Neural cell (in vitro differentiated cells): Measurements from ENCODE around the gene ITGA8. TPM values are rescaled to one million over a fixed set of nuclear protein-coding genes. Genes with fewer than 3 reads are reported as not detected.

ENCODE experiments used
- H2AFZ ChIP-seq: fragments of 200-600, 300-800 bp; sonication (generic), shearing (Covaris generic); 2 replicates; pipeline ENCODE4 v1.6.0; 2014; ENCODE audit warnings: low read depth, mild to moderate bottlenecking, antibody characterized with exemption, low read length, moderate library complexity
- H3F3A ChIP-seq: fragments of 200-600 bp; shearing (Covaris generic); 2 replicates; pipeline ENCODE4 v1.6.1; 2016; ENCODE audit warnings: mild to moderate bottlenecking, moderate library complexity, mixed read lengths, antibody characterized with exemption, low read length; ENCODE audit not compliant: insufficient read depth, poor library complexity, severe bottlenecking
- H3K27ac ChIP-seq: fragments of 200-600, 300-800 bp; sonication (generic), shearing (Covaris generic); 2 replicates; pipeline ENCODE4 v1.5.1; 2014; ENCODE audit warnings: mild to moderate bottlenecking, low read length, moderate library complexity
- H3K27me3 ChIP-seq: fragments of 300-800, 200-600 bp; sonication (generic), shearing (Covaris generic); 2 replicates; pipeline ENCODE4 v1.6.0; 2014; ENCODE audit warnings: mild to moderate bottlenecking, low read depth, low read length, moderate library complexity; ENCODE audit not compliant: insufficient read depth
- H3K36me3 ChIP-seq: fragments of 300-800, 200-600 bp; sonication (generic), shearing (Covaris generic); 2 replicates; pipeline ENCODE4 v1.5.1; 2014; ENCODE audit warnings: mild to moderate bottlenecking, antibody characterized with exemption, low read length, moderate library complexity; ENCODE audit not compliant: insufficient read depth
- H3K4me2 ChIP-seq: fragments of 300-800, 200-600 bp; sonication (generic), shearing (Covaris generic); 2 replicates; pipeline ENCODE4 v1.6.0; 2014; ENCODE audit warnings: mild to moderate bottlenecking, low read length
- H3K4me3 ChIP-seq: fragments of 300-800, 200-600 bp; sonication (generic), shearing (Covaris generic); 2 replicates; pipeline ENCODE4 v1.5.1; 2014; ENCODE audit warnings: mild to moderate bottlenecking, low read length, moderate library complexity
- H3K79me2 ChIP-seq: fragments of 200-600 bp; shearing (Covaris generic); replicated peaks from 2 replicates; pipeline ENCODE4 v1.6.0; 2014; ENCODE audit warnings: mild to moderate bottlenecking, low read length, moderate library complexity; ENCODE audit not compliant: insufficient read depth
- H3K9ac ChIP-seq: fragments of 300-800, 200-600 bp; sonication (generic), shearing (Covaris generic); 2 replicates; pipeline ENCODE4 v1.6.1; 2016; ENCODE audit warnings: mild to moderate bottlenecking, low read length, mixed read lengths
- H3K9me2 ChIP-seq: fragments of 200-600 bp; shearing (Covaris generic); 2 replicates; pipeline ENCODE4 v1.6.1; 2016; ENCODE audit warnings: mild to moderate bottlenecking, low read length, mixed read lengths; ENCODE audit not compliant: insufficient read depth
- H3K9me3 ChIP-seq: fragments of 200-600, 300-800 bp; sonication (generic), shearing (Covaris generic); 2 replicates; pipeline ENCODE4 v1.6.1; 2016; ENCODE audit warnings: mild to moderate bottlenecking, mixed run types, low read length, moderate library complexity, mixed read lengths
- H4K20me1 ChIP-seq: fragments of 200-600 bp; shearing (Covaris generic); 2 replicates; pipeline ENCODE4 v1.6.1; 2016; ENCODE audit warnings: mild to moderate bottlenecking, mixed run types; ENCODE audit not compliant: insufficient read depth
- EP300 ChIP-seq: fragments of 450-650 bp; conservative IDR thresholded peaks from 2 replicates; pipeline ENCODE4 v1.6.1; 2014; ENCODE audit warnings: antibody characterized with exemption, mild to moderate bottlenecking, moderate library complexity; ENCODE audit not compliant: poor library complexity, severe bottlenecking
- MXI1 ChIP-seq: fragments of 450-650 bp; conservative IDR thresholded peaks from 2 replicates; pipeline ENCODE4 v1.6.1; 2014; ENCODE audit warnings: antibody characterized with exemption, mild to moderate bottlenecking; ENCODE audit not compliant: poor library complexity, severe bottlenecking
- POLR2AphosphoS5 ChIP-seq: IDR thresholded peaks from 2 replicates; pipeline ENCODE4 v1.6.1; 2012
- SMC3 ChIP-seq: fragments of 450-650 bp; conservative IDR thresholded peaks from 2 replicates; pipeline ENCODE4 v1.6.1; 2014; ENCODE audit warnings: antibody characterized with exemption, mild to moderate bottlenecking, moderate library complexity; ENCODE audit not compliant: poor library complexity
- TAF1 ChIP-seq: IDR thresholded peaks from 2 replicates; pipeline ENCODE4 v1.6.1; 2012; ENCODE audit warnings: low read depth
- polyA plus RNA-seq: library from polyadenylated mRNA; depleted of rRNA; stranded (reverse); fragments of >200 nt; gene quantifications from 2 replicates; pipeline ENCODE4 v1.2.3, GENCODE V29; 2014
- TF ChIP-seq, protein P1 (sequence below): IDR thresholded peaks from 2 replicates; pipeline ENCODE4 v1.6.1; 2012; ENCODE audit warnings: borderline replicate concordance
- TF ChIP-seq, protein P2 (sequence below): fragments of 450-650 bp; IDR thresholded peaks from 2 replicates; pipeline ENCODE4 v1.5.1; 2014; ENCODE audit warnings: antibody characterized with exemption, mild to moderate bottlenecking, moderate library complexity; ENCODE audit not compliant: poor library complexity, severe bottlenecking

Gene ITGA8
- polyA plus RNA-seq, 1 donor from 2014 or later = 0.11 TPM

DNA sequence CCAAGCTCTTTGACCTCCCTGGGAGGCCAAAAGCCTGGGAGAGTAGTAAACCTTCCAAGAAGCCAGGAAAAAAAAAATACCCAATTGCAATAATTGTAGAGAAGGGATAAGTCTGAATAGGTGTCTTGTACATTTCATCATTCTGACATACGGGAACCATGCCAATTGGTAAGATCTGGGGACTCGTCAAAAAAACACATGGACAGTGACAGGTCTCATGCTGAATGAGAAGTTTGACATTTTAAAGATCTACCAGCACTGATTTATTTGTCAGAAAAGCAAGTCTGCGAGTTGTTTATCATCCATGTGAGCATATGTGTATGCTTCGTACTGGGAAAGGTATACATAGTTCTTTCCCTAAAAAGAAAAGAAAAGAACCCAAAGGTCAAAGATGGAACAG is 4.1 kb upstream of the ITGA8 start:
- TF ChIP-seq MXI1 = no peak
- TF ChIP-seq SMC3 = no peak
- TF ChIP-seq TAF1 = no peak
- no peak for TF ChIP-seq EP300
- TF ChIP-seq, protein P1, sequence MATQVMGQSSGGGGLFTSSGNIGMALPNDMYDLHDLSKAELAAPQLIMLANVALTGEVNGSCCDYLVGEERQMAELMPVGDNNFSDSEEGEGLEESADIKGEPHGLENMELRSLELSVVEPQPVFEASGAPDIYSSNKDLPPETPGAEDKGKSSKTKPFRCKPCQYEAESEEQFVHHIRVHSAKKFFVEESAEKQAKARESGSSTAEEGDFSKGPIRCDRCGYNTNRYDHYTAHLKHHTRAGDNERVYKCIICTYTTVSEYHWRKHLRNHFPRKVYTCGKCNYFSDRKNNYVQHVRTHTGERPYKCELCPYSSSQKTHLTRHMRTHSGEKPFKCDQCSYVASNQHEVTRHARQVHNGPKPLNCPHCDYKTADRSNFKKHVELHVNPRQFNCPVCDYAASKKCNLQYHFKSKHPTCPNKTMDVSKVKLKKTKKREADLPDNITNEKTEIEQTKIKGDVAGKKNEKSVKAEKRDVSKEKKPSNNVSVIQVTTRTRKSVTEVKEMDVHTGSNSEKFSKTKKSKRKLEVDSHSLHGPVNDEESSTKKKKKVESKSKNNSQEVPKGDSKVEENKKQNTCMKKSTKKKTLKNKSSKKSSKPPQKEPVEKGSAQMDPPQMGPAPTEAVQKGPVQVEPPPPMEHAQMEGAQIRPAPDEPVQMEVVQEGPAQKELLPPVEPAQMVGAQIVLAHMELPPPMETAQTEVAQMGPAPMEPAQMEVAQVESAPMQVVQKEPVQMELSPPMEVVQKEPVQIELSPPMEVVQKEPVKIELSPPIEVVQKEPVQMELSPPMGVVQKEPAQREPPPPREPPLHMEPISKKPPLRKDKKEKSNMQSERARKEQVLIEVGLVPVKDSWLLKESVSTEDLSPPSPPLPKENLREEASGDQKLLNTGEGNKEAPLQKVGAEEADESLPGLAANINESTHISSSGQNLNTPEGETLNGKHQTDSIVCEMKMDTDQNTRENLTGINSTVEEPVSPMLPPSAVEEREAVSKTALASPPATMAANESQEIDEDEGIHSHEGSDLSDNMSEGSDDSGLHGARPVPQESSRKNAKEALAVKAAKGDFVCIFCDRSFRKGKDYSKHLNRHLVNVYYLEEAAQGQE = no peak
- TF ChIP-seq, protein P2, sequence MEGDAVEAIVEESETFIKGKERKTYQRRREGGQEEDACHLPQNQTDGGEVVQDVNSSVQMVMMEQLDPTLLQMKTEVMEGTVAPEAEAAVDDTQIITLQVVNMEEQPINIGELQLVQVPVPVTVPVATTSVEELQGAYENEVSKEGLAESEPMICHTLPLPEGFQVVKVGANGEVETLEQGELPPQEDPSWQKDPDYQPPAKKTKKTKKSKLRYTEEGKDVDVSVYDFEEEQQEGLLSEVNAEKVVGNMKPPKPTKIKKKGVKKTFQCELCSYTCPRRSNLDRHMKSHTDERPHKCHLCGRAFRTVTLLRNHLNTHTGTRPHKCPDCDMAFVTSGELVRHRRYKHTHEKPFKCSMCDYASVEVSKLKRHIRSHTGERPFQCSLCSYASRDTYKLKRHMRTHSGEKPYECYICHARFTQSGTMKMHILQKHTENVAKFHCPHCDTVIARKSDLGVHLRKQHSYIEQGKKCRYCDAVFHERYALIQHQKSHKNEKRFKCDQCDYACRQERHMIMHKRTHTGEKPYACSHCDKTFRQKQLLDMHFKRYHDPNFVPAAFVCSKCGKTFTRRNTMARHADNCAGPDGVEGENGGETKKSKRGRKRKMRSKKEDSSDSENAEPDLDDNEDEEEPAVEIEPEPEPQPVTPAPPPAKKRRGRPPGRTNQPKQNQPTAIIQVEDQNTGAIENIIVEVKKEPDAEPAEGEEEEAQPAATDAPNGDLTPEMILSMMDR = no peak
- no peak for TF ChIP-seq POLR2AphosphoS5
- Histone ChIP-seq H3K9ac (no peak overlapping the region), H3K36me3 (no peaks in the 10 kb centered on the region), H3K27me3 (peaks cover 23% of the 10 kb centered on the region), H3K9me2 (no peaks in the 10 kb centered on the region), H3K79me2 (no peaks in the 10 kb centered on the region), H3K27ac (no peak overlapping the region), H3K4me3 (no peak overlapping the region), H2AFZ (no peak overlapping the region), H3K4me2 (no peak overlapping the region), H3K9me3 (no peaks in the 10 kb centered on the region), H4K20me1 (no peaks in the 10 kb centered on the region), H3F3A (no peaks in the 10 kb centered on the region)

DNA sequence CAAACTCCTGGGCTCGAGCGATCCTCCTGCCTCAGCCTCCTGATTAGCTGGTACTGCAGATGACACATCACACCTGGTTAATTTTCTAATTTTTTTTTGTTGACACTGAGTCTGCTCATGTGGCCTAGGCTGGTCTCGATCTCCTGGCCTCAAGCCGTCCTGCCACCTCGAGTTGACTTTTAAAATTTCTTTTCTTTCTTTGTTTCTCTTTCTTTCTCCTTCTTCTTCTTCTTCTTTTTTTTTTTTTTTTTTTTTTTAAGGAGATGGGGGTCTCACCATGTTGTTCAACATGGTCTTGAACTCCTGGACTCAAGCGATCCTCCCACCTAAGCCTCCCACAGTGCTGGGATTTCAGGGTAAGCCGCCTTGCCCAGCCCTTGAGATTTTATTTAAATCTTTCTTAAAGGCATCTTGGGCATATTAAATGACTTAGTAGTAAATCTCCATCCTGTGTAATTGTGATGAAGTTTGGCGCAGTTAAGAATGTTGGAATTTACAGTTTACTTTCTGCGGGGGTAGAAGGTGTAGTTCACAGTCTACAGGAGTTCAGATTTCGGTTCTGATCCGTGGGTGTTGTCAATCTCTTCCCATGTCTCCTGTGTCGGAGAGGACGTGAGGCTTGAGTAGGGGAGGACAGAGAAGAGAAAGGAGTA is 1.0 kb upstream of the ITGA8 start:
- Histone ChIP-seq H3K79me2 (no peaks in the 10 kb centered on the region), H3K27me3 (peaks cover 38% of the 10 kb centered on the region), H3K36me3 (no peaks in the 10 kb centered on the region), H3K9ac (no peak overlapping the region), H3K9me2 (no peaks in the 10 kb centered on the region), H3K4me2 (no peak overlapping the region), H3K9me3 (no peaks in the 10 kb centered on the region), H2AFZ (no peak overlapping the region), H3K4me3 (no peak overlapping the region), H4K20me1 (no peaks in the 10 kb centered on the region), H3F3A (no peaks in the 10 kb centered on the region), H3K27ac (no peak overlapping the region)
- TF ChIP-seq SMC3 (no peak), TAF1 (no peak), POLR2AphosphoS5 (no peak), EP300 (no peak)
- TF ChIP-seq, protein P1 = no peak
